Breast epithelium (tissue), 4 donors: ENCODE data around the gene RIMBP2. TPM values are rescaled to one million over a fixed set of nuclear protein-coding genes. Genes with fewer than 3 reads are reported as not detected.

Experiments
- DNase-seq, 2 donors: peaks; one replicate each; pipeline ENCODE4 v3.0.0-alpha.2; 2019; ENCODE audit warnings: low spot score in 2 of 2
- H3K27ac ChIP-seq, 2 donors: fragments of 200-600 bp; sonication (generic) in 1 of 2; one replicate each; pipeline ENCODE4 v1.5.1; 2016 to 2019; ENCODE audit warnings: mild to moderate bottlenecking in 1 of 2
- H3K27me3 ChIP-seq, 2 donors: fragments of 200-600 bp; sonication (generic) in 1 of 2; one replicate each; pipeline versions ENCODE4 v1.5.1 to v1.6.0; 2017 to 2019; ENCODE audit warnings: control low read depth in 1 of 2, mild to moderate bottlenecking in 1 of 2
- H3K36me3 ChIP-seq: fragments of 200-600 bp; one replicate; pipeline ENCODE4 v1.5.1; 2019
- H3K4me1 ChIP-seq, 2 donors: fragments of 200-600 bp; sonication (generic); one replicate each; pipeline ENCODE4 v1.5.1; 2016 to 2019; ENCODE audit warnings: control low read depth in 1 of 2
- H3K4me3 ChIP-seq, 3 donors: fragments of 200-600 bp; sonication (generic); 1 replicate in 2 of 3; 2 replicates in 1 of 3; pipeline ENCODE4 v1.5.1; 2016 to 2019; ENCODE audit warnings: mild to moderate bottlenecking in 3 of 3, moderate library complexity in 2 of 3
- H3K9me3 ChIP-seq, 2 donors: fragments of 200-600 bp; sonication (generic) in 1 of 2; one replicate each; pipeline ENCODE4 v1.5.1; 2016 to 2019; ENCODE audit warnings: control low read depth in 1 of 2
- POLR2A ChIP-seq: fragments of 450-650 bp; IDR thresholded peaks from one replicate; pipeline ENCODE4 v1.6.1; 2016; ENCODE audit warnings: antibody characterized with exemption, mild to moderate bottlenecking, moderate library complexity
- POLR2AphosphoS5 ChIP-seq, 3 donors: sonication (generic); formaldehyde crosslinking; IDR thresholded peaks; one replicate each; pipeline ENCODE4 v1.6.1; 2017; ENCODE audit warnings: antibody characterized with exemption in 3 of 3
- intact Hi-C: fragments of 100-400 bp; cut with DNase I; formaldehyde crosslinking; loops from one replicate; pipeline ENCODE4 v1.15.1; 2023; ENCODE audit warnings: low total_unique reads
- total RNA-seq, 3 donors: library from RNA; depleted of rRNA; stranded (reverse); fragments of >200 nt; gene quantifications; one replicate each; pipeline ENCODE4 v1.1.0, GENCODE V29; 2016
- TF ChIP-seq, protein P1 (sequence below), 3 donors: fragments of 450-650 bp; IDR thresholded peaks; one replicate each; pipeline ENCODE4 v1.5.1; 2016 to 2017; ENCODE audit warnings: antibody characterized with exemption in 3 of 3, mild to moderate bottlenecking in 3 of 3, moderate library complexity in 3 of 3

The RIMBP2 gene
- total RNA-seq, 3 donors from 2014 or later = under 0.01 to 0.59 (median under 0.01) TPM

DNA sequence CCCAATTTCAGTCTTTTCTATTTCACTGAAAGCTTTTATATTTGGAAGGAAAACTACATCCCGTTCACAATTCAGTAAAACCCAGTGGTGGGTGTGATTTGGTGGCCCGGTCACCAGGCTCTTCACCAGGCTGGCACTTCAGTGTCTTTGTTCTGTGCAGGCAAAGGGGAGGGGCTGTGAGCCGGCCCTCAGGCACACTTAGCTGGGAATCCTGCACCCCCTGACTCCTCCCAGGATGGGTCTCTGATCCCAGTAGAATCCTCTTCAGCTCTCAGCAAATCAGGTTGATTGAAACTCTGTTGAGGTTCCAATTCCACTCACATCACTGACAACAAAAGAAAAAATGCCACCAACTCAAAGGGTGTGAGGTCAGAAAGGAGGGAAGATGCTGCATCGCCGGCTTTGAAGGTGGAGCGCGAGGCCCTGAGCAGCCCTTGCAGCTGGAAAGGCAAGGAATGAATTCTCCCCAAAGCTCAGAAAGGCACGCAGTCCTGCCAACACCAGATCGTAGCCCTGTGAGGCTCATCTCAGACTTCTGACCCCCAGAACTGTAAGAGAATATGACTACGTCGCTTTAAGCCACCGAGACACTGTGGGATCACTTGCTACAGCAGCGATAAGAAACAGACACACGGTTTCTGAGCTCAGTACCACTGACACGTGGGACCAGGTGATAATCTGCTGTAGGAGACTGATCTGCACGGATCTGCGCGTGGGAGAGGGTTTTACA lies 211.8 kb downstream of the RIMBP2 start:
- Histone ChIP-seq H3K9me3 (no peaks in the 10 kb centered on the region), H3K36me3 (no peaks in the 10 kb centered on the region)
- intact Hi-C loops = no loop called here

DNA sequence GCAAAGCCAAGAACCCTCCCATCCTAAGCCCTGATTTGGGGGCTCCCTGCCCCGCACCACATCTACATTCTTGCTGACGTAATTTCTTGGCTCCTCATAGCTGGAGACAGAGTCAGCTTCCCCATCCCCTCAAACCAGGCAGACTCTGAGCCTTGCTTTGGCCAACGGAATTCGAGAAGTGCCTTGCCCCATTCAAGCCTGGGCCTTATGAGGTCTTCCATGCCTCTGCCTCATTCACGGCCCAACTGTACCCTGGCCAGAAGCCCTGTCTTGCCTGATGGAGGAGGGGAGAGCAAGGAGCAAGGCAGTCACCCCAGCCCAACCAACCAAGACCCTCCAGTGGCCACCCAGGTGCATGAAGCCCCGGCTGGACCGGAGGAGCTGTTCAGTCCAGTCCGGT lies 214.3 kb downstream of the RIMBP2 start:
- Histone ChIP-seq H3K9me3 (no peaks in the 10 kb centered on the region), H3K36me3 (no peaks in the 10 kb centered on the region), H3K27me3 (no peaks in the 10 kb centered on the region), H3K4me3 (no peak overlapping the region), H3K4me1 (no peaks in the 10 kb centered on the region), H3K27ac (no peak overlapping the region)
- TF ChIP-seq, protein P1, sequence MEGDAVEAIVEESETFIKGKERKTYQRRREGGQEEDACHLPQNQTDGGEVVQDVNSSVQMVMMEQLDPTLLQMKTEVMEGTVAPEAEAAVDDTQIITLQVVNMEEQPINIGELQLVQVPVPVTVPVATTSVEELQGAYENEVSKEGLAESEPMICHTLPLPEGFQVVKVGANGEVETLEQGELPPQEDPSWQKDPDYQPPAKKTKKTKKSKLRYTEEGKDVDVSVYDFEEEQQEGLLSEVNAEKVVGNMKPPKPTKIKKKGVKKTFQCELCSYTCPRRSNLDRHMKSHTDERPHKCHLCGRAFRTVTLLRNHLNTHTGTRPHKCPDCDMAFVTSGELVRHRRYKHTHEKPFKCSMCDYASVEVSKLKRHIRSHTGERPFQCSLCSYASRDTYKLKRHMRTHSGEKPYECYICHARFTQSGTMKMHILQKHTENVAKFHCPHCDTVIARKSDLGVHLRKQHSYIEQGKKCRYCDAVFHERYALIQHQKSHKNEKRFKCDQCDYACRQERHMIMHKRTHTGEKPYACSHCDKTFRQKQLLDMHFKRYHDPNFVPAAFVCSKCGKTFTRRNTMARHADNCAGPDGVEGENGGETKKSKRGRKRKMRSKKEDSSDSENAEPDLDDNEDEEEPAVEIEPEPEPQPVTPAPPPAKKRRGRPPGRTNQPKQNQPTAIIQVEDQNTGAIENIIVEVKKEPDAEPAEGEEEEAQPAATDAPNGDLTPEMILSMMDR (IDR thresholded peaks at IDR 0.05) = no peak
- TF ChIP-seq POLR2A (no peak), POLR2AphosphoS5 (IDR thresholded peaks at IDR 0.05) (no peak)
- intact Hi-C loops = no loop called here
- DNase-seq = no peak

More for the DNA sequence above, 211.8 kb downstream of the RIMBP2 start:
- no peak overlapping the region for H3K4me3 ChIP-seq
- no peak overlapping the region for H3K27ac ChIP-seq
- TF ChIP-seq POLR2A (no peak), POLR2AphosphoS5 (IDR thresholded peaks at IDR 0.05) (no peak)
- TF ChIP-seq, protein P1 (IDR thresholded peaks at IDR 0.05) = no peak
- H3K27me3 ChIP-seq = no peaks in the 10 kb centered on the region
- no peaks in the 10 kb centered on the region for H3K4me1 ChIP-seq
- no peak for DNase-seq

DNA sequence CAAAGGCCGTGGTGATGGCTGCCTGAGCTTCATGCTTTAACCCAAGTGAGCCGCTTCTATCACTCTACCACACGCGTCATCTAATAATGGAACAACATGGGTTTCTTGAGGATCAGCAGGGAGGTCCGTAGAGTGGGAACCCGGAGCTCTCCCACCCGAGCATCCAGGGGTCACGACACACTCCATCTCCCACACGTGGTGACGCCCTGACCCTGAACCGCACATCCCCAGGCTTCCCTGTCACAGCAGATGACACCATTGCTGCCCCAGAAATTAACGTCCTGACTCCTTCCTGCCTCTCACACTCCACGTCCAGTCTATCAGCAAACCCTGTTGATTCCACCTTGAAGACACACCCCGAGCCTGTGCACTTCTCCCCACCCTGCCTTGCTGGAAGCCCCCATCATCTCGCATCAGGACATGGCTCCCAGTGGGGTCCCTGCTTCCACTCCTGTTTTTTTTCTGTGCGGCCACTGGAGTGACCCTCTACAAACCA lies 215.2 kb downstream of the RIMBP2 start:
- Histone ChIP-seq H3K36me3 (no peaks in the 10 kb centered on the region), H3K4me1 (no peaks in the 10 kb centered on the region), H3K9me3 (no peaks in the 10 kb centered on the region), H3K27me3 (no peaks in the 10 kb centered on the region), H3K4me3 (no peak overlapping the region), H3K27ac (no peak overlapping the region)
- intact Hi-C loops = no loop called here
- DNase-seq = no peak
- no peak for TF ChIP-seq POLR2A
- TF ChIP-seq POLR2AphosphoS5 (IDR thresholded peaks at IDR 0.05) = no peak
- TF ChIP-seq, protein P1 (IDR thresholded peaks at IDR 0.05) = no peak

DNA sequence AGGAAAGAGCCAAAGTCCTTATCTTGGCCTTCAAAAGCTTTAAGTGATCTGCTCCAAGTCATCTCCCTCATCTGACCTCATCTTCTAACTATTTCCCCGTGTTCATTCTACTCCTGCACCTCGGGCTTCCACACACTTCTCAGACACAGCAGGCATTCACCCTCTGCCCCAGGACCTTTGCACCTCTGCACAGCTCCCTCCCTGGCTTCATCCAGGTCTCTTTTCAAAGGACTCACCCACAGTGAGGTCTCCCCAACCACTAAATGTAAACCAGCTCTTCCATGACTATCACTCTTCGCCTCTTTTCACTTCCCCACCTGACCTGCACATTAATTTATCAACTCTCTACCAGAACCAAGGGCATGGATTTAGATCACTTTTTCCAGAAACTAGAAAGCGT lies 216.6 kb downstream of the RIMBP2 start:
- Histone ChIP-seq H3K27ac (no peak overlapping the region), H3K9me3 (no peaks in the 10 kb centered on the region), H3K4me3 (no peak overlapping the region), H3K36me3 (no peaks in the 10 kb centered on the region), H3K27me3 (no peaks in the 10 kb centered on the region), H3K4me1 (no peaks in the 10 kb centered on the region)
- intact Hi-C loops = no loop called here
- no peak for DNase-seq
- TF ChIP-seq POLR2AphosphoS5 (IDR thresholded peaks at IDR 0.05) (no peak), POLR2A (no peak)
- TF ChIP-seq, protein P1 (IDR thresholded peaks at IDR 0.05) = no peak

DNA sequence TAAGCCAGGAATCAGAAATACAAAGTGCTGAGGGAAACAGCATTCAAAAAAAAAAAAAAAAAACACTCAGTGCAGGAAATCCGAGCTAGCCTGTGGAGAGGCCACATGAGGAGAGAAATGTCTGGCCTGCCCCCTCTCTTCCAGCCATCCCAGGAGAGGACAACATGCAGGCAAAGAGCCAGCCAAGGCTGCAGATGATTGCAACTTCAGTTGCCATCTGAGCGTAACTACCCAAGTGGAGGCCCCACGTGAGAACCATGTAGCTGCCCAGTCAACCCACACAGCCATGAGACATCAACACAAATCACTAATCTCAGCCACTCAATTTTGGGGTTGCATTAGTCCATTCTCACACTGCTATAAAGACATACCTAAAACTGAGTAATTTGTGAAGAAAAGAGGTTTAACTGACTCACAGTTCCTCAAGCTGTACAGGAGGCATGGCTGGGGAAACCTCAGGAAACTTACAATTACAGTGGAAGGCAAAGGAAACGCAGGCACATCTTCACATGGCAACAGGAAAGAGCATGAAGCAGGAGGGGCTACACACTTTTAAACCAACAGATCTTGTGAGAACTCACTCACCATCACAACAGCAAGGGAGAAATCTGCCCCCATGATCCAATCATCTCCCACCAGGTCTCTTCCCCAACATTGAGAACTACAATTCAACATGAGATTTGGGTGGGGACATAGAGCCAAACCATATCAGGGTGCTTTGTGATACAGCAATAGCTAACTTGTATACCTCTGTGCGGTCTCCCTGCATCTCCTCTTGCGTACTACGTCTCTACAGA lies 217.3 kb downstream of the RIMBP2 start:
- Histone ChIP-seq H3K27ac (no peak overlapping the region), H3K4me3 (no peak overlapping the region), H3K9me3 (no peaks in the 10 kb centered on the region), H3K27me3 (no peaks in the 10 kb centered on the region), H3K36me3 (no peaks in the 10 kb centered on the region), H3K4me1 (no peaks in the 10 kb centered on the region)
- no peak for DNase-seq
- TF ChIP-seq POLR2AphosphoS5 (IDR thresholded peaks at IDR 0.05) = no peak
- TF ChIP-seq, protein P1 (IDR thresholded peaks at IDR 0.05) = no peak
- TF ChIP-seq POLR2A = no peak
- intact Hi-C loops = no loop called here
